Glomerular visceral epithelial cell (primary cell): ENCODE results near the gene FAAP20.

ENCODE experiments used
- DNase-seq: peaks from one replicate; pipeline ENCODE4 v3.0.0-alpha.2; 2016; ENCODE audit errors: extremely low spot score

FAAP20 gene

DNA sequence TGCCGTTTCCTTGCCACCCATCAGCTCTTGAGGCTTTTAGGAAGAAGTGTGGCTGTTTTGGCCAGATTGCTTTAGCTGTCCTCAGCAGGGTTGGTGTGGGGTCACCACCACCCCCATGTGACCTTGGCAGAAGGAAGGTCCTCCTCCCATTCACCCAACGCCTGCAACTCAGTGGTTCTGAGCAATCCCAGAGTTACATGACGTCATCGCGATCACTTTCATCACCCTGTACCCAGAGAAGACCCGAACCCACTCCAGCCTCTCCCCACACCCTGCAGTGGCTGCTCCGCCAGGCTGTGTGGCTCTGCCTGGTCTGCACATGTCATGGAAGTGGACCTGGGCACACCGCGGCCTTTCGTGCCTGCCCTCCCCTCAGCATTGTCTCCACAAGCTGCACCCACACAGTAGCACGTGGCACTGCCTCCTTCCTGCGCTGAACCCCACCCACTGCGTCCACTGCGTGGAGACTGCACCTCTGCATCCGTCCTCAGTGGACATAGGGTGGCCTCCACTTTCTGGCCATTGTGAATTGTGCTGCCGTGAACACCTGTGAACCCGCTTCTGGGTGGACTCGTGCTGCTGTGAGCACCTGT, 16.5 kb downstream of the FAAP20 start:
- DNase-seq = no peak

DNA sequence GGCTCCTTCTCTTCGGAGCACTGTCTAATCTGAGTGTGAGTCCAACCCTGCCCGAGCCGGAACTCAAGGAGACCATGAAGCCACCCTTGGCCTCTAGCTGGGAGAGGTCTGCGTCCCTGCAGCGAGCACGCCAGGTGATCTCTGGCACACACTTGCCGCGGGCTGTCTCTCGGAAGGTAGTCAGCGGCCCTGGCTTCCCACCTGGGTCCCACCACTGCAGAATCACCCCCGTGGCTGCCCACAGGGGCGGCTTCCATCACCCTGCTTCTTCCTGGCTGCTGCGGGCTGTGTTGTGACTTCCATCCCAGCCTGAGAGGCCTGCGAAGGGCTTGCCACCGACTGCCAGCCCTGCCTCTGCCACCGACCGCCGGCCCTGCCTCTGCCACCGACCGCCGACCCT, 17.0 kb downstream of the FAAP20 start:
- DNase-seq = no peak

DNA sequence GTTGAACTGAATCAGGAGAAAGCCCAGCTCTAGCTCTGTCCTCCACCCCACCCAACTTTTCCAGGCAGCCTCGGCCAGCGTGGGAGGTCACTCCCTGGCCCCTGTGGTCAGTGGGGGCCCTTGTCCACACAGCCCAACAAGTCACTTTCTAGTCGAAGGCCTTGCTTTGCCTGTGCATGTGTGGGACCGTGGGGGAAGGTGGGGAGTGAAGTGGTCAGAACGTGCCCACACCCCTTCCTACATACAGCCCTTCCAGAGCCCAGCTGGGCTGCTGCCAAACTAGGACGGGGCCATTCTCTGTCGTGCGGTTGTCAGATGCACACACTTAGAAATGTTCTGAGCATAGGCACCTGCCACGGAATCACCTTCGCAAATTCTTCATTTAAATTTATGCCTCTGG, 18.0 kb downstream of the FAAP20 start:
- no peak for DNase-seq

DNA sequence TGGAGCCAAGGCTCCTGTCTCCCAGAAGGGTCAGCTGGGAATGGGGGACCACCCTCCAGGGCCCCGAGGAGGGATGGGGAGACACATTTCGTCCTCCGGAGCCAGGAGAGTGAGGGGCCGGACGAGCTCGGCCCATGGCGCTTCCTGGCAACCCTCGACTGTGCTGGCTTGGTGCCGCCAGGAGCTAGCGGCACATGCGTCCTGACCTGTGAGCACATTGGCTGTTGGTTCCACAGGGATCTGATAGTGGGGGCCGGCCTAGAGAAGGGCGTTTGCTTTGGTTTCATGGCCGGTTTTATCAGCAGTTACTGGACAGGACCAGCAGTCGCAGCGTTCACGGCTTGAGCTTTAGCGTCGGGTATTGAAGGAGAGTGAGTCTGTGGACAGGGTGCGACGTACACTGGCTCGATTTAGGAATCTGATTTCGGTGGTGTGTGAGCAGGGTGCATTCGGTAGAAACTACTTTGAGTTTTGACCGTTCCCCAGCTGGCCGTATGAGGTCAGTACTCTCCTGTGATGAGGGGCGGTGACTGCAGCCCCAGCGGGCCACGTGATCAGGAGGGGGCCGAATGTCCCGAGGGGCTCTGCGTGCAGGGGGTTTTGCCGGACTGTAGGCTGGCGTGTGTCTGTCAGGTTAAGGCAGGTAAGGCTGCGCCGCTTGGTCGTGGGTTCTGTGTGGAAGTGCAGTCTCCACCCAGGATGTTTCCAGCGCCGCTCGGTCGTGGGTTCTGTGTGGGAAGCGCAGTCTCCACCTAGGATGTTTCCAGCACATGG, 18.7 kb downstream of the FAAP20 start:
- no peak for DNase-seq

DNA sequence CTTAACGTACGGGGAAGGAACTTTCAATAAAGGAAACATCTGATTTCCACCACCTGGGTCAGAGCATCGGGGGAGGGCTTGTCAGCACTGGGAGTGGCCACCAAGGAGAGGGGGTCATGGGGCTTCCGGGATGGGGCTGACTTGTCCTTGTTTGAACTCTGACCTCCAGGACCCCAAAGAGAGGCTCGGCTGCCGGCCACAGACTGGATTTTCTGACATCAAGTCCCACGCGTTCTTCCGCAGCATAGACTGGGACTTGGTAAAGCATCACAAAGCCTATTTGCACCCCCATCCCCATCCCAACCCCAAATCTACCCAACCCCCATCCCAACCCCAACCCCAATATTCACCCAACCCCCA, 19.5 kb downstream of the FAAP20 start:
- DNase-seq = no peak

DNA sequence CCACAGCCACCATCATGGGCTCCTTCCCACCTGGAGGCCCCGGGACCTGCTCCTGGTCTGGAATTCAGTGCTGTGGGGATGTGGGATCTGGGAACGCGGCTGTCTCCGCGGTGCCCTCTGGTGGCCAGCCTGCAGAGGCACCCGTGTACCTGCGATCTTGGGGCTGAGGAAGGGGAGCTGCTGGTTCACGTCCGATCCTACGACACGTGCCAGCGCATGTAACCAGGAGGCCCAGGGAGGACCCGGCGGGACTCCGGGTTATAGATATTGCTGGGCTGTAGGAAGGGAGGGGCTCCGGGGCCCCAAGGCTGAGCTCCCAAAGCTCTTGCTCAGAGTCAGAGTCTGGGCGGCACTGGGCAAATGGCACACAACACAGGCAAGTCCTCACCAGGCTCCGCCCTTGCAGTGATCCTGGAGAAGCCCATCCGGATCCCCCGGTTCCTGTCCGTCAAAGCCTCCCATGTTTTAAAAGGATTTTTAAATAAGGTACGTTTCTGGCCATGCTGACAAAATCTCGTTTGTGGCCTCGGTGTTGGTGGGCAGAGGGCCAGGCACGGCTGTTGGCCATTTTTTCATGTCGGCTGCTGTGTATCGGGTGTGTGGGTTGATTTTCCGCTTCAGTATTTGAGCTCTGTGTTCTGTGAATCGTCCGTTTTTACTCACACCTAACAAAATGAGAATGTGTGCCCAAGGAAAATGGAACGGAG, 20.1 kb downstream of the FAAP20 start:
- peak; percentile 42 for DNase-seq

DNA sequence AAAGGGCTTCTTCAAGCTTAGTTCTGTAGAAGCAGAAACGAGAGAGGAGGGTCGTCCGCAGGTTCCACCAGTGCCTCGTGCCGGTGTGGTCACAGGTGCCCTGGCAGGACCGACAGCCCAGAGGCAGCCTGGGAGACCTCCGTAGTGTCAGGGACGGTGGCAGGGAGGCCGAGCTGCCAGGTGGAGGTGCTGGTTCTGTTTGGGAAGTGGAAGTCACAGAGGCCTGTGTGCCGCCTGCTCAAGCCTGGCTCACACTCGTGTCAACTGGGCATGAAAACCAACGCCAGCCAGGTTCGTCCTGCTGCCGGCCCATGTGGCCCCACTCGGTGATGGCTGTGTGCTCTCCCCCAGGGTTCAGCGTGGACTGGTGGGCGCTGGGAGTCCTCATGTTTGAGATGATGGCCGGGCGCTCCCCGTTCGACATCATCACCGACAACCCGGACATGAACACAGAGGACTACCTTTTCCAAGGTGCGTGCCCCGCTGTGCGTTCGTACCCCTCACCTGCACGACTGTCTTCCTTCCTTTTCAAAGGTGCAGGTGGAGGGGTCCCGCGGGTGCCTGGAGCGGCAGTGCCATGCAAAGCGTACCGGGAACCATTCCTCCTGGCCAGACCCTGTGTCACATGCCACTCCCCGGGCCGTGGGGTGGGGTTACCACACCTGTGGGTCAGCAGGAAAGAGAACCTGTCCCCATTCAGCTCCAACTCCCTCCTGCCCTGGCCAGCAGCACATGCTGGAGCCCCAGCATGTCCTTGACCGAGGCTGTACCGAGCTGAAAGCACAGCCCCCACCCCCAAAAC, 20.8 kb downstream of the FAAP20 start:
- DNase-seq = no peak

DNA sequence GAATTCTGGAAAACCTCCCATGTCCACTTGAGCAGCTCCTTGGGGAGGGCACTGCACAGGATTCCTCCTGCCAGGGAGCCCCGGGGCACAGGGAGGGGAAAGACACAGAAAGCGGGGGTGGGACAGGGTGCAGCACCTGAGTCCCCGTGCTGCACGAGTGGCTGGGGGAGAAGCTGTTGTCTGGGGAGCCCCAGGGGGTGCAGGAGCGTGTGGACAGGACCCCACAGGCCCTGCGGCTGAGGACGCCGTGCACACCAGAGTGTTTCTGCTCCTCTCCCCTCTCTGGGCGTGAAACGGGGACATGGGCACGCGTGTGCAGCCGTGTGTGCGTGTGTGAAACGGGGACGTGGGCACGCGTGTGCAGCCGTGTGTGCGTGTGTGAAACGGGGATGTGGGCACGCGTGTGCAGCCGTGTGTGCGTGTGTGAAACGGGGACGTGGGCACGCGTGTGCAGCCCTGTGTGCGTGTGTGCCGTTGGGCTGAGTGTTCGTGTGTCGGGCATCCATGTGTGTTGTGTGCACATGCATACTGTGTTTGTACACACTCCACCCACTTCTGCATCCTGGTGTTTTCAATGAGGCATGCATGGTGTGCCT, 21.9 kb downstream of the FAAP20 start:
- DNase-seq = no peak

DNA sequence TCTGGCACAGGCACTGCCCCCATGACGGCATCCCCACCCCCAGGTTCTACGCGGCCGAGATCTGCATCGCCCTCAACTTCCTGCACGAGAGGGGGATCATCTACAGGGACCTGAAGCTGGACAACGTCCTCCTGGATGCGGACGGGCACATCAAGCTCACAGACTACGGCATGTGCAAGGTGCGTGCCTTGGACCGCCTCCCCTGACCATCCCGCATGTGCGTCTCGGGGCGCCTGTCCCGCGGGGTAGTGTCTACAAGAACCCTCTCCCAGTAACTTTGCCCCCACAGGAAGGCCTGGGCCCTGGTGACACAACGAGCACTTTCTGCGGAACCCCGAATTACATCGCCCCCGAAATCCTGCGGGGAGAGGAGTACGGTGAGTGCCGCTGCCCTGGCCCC, 22.6 kb downstream of the FAAP20 start:
- DNase-seq = no peak

DNA sequence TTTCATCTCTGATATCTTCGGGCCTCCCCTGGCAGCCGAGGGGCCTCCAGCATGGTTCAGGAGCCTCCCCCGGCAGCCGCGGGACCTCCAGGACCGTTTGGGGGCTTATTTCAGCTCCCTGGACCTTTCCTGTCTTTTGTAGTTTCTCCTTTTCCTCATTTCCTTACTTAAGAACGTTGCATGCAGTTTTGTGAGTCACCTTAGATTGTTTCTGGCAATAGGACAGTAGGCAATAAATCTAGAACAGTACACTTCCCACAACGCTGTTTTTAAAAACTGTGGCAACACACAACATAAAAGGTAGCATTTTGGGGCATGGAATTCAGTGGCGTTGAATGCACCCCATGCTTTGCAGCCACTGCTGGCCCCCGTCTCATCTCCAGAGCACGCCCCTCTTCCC, 24.4 kb downstream of the FAAP20 start:
- no peak for DNase-seq

DNA sequence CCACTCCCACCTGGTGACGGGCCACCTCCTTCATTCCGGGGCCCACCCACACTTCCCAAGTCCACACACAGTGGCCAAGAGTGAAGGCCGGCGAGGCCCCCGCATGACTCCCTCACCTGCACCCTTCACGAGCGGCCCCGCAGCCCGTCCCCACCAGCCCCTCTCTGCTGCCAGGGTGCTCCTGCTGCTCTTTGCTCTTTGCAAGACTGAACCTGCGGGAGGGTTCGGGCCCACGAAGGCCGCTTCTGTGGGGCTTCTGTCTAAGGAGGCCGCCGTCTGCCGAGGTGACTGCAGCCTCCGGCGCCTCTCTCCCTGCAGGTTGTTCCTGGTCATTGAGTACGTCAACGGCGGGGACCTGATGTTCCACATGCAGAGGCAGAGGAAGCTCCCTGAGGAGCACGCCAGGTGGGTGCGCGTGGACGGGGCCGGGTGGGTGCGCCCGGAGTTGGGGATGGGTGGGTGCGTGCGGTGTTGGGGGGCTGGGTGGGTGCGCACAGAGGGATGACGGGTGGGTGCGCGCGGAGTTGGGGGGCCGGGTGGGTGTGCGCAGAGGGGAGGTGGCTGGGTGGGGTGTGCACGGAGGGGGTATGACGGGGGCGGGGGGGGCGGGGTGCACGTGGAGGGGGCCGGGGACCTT, 25.3 kb downstream of the FAAP20 start:
- no peak for DNase-seq

DNA sequence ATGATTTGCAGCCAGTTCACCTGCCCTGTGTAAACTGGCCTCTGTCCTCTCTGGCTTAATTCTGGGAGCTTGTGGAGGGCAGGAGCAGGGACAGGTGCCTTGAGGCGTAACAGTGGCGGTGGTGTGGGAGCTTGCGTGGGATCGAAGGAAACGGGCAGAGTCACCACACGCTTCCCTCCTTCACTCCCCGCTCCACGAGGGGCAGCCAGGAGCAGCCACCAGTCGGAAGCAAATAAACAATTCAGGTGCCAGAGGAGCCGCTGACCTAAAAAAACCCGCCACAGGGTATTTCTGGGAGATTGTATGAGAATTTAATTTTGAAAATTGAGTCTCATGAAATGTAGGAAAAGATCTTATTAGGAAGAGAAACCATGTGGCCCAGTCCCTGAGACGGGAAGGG, 26.0 kb downstream of the FAAP20 start:
- no peak for DNase-seq

DNA sequence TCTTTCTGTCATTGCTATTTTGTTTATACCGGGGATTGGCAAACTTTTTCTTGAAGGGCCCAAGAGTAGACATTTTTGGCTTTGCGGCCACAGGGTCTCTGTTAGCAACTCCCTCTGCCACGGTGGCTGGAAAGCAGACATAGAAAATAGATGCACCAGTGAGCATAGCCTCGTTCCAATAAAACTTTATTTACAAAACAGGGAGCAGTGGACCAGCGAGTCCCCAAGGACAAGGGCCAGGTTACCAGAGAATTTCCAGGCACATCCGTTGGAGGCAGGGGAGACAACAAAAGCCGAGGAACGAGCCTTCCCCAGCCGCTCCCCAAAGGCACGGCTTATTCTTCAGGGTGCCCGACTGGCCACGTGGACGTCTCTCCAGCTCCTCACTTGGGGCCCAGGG, 26.5 kb downstream of the FAAP20 start:
- DNase-seq = no peak

DNA sequence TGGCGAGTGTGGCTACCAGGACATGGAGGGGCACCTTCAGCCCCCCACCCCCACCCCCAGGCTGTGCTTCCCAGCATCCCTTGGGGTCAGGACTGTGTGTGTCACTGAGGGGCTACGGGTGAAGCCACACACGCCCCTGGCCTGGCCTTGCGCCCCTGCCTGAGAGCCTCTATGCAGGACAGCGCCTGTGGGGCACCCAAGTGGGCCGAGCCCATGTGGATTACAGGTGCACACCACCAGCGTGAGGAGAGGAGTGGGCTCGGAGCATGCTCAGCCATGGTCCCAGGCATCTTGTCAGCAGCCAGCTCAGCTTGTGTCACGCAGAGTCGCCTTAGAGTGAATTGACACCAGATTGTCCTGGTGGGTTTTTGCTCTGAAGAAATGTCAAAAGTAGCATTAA, 27.9 kb downstream of the FAAP20 start:
- DNase-seq = no peak

DNA sequence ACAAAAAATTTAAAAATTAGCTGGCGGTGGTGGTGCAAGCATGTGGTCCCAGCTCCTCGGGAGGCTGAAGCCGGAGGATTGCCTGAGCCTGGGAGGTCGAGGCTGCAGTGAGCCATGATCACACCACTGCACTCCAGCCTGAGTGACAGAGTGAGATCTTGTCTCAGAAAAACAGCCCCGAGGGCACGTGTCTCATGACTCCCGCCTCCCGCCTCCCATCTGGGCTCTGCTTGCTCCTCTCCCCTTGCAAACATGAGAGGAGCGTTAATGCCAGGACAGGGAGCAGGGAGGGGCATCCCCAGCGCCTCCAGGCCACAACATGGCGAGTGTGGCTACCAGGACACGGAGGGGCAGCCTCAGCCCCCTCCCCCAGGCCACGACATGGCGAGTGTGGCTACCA, 28.3 kb downstream of the FAAP20 start:
- no peak for DNase-seq

DNA sequence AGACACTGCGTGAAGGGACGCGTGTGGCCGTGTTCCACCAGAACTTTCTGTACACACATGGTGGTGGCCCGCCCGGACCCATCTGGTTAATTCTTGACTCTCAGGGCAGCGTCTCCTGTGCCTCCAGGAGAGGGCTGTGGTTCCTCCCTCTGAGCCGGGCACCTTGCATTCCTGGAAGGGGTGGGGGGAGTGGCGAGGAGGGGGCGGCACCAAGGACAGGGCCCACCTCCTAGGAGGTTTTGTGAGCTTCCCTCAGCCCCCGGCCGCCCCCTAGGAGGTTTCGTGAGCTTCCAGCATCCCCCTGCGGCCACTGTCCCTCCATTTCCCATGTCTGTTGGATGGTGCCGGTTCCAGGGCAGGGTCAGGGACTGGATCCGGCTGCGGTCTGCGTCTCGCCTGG, 28.9 kb downstream of the FAAP20 start:
- no peak for DNase-seq

DNA sequence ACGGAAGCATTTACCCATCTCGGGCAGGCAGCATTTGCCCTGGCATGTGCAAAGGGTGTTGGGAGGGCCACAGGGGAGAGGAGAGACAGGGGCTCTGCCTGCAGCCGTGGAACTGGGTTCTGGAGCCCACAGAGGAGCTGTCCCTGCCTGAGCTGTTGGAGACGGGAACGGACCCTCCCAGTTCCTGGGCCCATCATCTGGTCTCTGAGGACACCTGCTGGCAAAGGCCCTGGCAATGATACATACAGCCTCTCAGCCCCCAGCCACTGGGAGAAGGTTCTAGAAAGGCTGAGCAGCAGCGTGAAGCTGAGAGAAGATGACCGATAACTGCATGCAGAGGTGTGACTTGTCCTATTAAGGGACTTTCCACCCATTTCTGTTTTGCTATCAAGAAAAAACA, 31.4 kb downstream of the FAAP20 start:
- DNase-seq = no peak

DNA sequence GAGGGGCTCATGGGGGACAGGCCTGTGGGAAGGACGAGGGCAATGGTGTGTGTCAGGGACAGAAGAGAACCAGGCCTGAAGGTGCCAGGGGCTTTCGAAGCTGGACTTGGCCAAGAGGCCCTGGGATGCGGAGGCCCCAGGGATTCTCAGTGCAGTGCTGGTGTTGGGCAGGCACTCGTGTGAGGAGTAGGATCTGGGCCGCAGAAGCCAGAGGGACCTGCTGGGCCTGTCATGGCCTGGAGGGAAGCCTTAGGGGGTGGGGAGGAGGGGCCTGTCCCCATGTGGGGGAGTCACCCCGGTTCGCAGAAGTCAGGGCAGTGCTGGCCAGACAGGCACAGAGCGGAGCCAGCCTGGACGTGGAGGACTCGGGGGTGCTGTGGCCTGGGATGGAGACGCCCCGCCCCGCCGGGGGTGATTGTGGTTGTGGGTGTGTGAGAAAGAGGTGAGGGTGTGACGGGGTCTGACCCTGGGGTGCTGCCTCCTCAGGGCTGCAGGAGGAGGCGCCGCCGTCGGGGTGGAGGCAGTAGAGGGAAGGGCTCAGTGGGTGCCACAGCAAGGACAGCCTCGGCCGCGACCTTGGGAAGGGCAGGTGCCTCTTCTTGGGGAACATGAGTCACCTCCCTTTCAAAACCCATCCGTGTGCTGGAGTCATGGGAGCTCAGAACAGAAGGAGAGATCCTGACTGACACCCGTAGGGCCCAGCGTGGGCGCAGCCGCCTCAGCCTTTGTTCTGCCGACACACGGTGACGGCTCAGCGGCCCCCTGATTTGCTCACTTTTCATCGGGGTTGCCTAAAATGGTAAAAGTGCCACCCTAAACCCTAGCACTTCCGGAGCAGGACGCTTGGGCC, 33.9 kb downstream of the FAAP20 start:
- DNase-seq = no peak

DNA sequence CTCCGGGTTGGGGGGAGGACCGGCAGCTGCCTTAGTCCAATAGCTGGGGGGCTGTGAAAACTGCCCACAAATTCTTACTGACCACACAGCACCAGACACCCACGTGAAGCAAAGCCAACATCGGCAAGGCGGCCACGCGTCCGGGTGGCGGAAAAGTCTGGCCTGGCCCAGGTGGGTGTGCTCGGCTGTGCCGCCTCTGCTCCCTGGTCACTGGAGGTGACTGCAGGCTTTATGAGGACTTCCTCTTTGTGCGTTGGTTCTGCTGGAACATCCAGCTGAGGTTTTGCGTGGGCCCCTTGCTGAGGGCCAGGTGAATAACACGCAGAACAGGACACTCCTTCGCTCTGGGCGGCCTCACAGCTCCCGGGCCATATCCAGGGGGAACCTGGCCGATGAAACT, 35.4 kb downstream of the FAAP20 start:
- no peak for DNase-seq

DNA sequence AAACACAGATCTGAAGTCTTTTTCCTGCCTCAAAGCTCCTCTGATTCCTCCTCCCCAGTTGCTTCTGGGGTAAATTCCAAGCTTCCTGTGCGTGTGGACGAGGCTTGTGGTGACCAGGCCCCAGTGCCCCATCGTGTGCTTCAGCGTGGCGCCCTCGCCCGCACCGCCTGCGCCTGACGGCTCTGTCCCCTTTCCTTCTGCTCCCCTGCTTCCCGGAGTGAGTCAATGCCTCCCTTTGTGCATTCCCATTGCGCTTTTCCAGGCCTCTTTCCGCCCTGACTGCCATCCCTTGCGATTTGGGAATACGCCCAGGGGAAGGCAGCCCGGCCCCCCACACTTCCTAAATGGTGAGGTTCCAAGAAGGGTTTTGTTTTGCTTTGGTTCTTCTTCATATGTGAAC, 36.3 kb downstream of the FAAP20 start:
- no peak for DNase-seq

DNA sequence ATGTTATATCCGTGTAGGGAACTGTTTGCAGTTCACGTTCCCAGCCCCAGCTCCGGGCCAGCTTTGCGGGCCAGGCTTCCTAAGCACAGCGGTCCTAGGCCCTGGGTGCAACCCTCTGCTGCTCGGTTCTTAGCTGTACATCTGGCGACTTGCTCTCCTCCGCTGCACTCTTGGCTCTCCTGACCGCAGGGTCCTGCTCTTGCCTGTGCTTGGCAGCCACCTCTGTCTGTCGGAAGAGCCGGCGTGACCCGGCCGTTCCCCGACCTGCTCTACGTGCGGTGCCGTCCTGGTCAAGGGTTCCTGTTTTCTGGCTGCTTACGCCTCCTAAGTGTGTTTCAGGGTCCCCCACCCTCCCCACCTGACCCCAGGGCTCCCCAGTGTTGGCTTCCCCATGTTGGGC, 36.7 kb downstream of the FAAP20 start:
- DNase-seq = no peak
